ENCODE measurements around the gene CERS4. TPM values are rescaled to one million over a fixed set of nuclear protein-coding genes. Genes with fewer than 3 reads are reported as not detected.

CERS4 gene
- total RNA-seq, 1 donor, result 2.1 TPM

DNA sequence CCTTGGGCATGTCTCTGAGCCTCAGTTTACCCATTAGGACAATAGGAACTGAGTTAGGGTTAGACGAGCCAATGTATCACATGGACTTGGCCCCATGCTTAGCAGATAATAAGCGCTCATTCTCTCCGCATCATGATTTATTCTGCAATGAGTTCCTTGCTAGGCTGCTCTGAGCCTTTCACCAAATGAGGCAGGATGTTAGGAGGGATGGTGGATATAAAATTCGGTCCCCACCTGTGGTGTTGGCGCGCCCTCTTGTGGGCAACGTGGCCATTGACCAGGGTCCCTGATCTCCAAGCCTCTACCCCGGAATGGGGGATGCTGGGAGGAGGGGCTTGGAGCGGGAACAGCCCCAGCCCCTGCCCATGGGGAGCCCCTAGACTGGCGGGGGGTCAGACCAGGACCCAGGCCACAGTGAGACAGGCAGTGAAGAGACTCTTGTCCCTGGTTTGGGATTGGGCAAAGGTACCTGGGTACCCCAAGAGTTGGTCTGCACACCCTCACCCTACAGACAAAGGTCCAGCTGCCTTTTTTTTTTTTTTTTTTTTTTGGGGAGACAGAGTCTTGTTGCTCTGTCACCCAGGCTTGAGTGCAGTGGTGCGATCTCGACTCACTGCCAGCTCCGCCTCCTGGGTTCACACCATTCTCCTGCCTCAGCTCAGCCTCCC lies 43.9 kb downstream of the CERS4 start:
- no peak overlapping the region for H3K4me3 ChIP-seq (ENCODE audit: low read depth, low read length)
- TF ChIP-seq, protein P1, sequence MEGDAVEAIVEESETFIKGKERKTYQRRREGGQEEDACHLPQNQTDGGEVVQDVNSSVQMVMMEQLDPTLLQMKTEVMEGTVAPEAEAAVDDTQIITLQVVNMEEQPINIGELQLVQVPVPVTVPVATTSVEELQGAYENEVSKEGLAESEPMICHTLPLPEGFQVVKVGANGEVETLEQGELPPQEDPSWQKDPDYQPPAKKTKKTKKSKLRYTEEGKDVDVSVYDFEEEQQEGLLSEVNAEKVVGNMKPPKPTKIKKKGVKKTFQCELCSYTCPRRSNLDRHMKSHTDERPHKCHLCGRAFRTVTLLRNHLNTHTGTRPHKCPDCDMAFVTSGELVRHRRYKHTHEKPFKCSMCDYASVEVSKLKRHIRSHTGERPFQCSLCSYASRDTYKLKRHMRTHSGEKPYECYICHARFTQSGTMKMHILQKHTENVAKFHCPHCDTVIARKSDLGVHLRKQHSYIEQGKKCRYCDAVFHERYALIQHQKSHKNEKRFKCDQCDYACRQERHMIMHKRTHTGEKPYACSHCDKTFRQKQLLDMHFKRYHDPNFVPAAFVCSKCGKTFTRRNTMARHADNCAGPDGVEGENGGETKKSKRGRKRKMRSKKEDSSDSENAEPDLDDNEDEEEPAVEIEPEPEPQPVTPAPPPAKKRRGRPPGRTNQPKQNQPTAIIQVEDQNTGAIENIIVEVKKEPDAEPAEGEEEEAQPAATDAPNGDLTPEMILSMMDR (IDR thresholded peaks at IDR 0.05; ENCODE audit: insufficient read depth, low read length), result peak; percentile 94
- peak; percentile 80 for DNase-seq (ENCODE audit: low read depth)

DNA sequence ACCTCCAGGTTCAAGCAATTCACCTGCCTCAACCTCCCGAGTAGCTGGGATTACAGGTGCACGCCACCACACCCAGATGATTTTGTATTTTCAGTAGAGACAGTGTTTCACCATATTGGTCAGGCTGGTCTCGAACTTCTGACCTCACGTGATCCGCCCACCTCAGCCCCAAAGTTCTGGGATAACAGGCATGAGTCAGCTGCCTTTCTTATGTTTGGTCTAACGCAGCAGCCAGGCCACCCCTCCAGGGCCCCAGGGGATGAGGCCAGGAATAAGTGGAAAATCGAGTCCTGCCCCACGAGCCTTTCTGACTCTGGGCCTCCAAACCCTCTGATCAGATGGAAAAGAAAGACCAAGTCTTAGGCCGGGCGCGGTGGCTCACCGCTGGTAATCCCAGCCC lies 44.5 kb downstream of the CERS4 start:
- DNase-seq (ENCODE audit: low read depth), result no peak
- H3K4me3 ChIP-seq (ENCODE audit: low read depth, low read length), result no peak overlapping the region
- TF ChIP-seq, protein P1 (IDR thresholded peaks at IDR 0.05; ENCODE audit: insufficient read depth, low read length), result no peak

DNA sequence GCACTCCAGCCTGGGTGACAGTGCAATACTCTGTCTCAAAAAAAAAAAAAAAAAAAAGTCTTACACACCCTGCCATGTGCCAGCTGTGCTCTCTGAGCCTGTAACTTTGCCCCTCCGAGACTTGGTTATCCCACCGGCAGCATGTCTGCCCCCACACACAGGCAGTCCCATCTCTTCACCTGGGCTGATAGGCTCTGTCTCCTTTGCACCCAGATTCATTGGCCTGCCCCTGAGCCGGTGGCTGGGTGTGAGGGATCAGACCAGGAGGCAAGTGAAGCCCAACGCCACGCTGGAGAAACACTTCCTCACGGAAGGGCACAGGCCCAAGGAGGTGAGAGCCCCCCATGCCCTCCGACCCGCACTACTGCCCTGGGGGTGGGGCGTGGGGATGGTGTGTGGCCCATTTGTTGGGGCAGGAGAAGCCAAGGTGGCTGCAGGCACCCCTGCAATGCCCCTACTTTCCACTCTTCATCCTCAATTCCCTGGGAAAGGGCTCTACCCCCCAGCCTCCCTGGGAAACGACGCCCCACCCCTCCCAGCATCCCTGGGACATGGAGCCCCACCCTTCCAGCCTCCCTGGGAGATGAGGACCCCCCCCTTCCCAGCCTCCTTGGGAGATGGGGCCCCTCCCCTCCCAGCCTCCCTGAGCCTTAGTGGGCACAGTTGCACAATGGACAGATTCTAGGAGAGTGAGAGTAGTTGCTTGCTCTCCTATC lies 45.3 kb downstream of the CERS4 start:
- no peak overlapping the region for H3K4me3 ChIP-seq (ENCODE audit: low read depth, low read length)
- TF ChIP-seq, protein P1 (IDR thresholded peaks at IDR 0.05; ENCODE audit: insufficient read depth, low read length), result no peak
- no peak for DNase-seq (ENCODE audit: low read depth)

DNA sequence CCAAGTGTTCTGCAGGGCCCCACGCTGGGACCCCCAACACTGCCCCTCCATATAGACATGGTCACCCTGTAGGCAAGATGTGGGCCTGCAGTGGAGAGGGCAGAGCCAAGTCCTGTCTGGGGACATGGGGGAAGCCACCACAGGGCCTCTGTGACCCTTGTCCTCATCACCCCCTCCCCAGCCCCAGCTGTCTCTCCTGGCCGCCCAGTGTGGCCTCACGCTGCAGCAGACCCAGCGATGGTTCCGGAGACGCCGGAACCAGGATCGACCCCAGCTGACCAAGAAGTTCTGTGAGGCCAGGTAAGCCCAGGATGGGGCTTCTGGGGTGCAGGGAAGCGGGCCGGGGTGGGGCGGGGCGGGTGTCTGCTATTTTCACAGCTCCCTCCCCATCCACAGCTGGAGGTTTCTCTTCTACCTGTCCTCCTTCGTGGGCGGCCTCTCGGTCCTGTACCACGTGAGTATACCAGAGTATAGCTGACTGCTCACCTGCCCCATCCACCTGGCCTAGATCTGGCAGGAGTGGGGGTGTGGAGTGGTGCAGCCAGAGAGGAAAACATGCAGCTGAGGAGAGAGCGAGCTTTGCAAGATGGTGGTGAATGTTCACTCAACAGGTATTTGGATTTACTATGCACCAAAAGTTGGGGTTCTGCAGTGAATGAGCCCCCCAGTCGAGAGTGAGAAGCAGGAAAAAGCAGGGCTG lies 46.4 kb downstream of the CERS4 start:
- H3K4me3 ChIP-seq (ENCODE audit: low read depth, low read length), result no peak overlapping the region
- TF ChIP-seq, protein P1 (IDR thresholded peaks at IDR 0.05; ENCODE audit: insufficient read depth, low read length), result no peak
- DNase-seq (ENCODE audit: low read depth), result no peak

DNA sequence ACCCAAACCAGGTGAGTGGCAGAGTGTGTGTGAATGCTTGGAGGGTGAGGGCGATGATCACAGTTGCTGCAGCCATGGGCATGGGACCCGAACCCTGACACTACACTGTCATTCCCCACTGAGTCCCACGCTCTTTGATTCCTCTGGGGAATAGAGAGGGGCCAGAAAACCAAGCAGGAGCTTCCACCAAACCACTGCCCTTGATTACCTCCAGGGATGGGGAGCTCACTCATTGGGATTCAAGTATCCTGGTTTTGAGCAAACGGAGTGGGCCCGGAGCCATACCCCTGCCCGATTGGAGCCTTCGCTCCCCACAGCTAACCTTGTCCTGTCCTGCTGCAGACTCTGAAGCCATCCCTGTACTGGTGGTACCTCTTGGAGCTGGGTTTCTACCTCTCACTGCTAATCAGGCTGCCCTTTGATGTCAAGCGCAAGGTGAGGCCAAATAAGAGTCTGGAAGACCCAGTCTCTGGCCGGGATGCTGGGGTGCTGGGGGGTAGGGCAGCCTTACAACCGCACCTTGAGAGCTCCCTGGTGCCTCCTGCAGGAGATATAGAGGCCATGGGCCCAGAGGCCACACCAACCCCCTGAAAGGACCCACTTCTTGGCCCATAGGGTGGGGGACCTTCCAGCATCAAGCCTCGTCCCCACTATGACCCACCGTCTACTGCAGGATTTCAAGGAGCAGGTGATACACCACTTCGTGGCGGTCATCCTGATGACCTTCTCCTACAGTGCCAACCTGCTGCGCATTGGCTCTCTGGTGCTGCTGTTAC lies 47.3 kb downstream of the CERS4 start:
- TF ChIP-seq, protein P1 (IDR thresholded peaks at IDR 0.05; ENCODE audit: insufficient read depth, low read length), result no peak
- H3K4me3 ChIP-seq (ENCODE audit: low read depth, low read length), result no peak overlapping the region
- DNase-seq (ENCODE audit: low read depth), result no peak

DNA sequence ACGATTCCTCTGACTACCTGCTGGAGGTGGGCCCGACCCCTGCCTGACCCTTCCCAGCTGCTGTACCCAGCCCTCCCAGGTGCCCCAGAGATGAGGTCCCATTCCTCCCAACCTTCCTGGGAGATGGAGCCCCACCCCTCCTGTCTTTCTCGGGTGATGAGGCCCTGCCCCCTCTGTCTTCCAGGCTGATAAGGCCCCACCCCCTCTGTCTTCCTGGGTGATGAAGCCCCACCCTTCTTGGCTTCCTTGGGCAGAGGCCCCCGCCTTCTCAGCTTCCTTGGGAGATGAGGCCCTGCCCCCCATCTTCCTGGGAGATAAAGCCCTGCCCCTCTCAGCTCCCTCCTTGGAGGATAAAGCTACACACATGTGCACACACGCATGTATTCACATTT lies 47.9 kb downstream of the CERS4 start:
- no peak for DNase-seq (ENCODE audit: low read depth)
- H3K4me3 ChIP-seq (ENCODE audit: low read depth, low read length), result no peak overlapping the region
- TF ChIP-seq, protein P1 (IDR thresholded peaks at IDR 0.05; ENCODE audit: insufficient read depth, low read length), result no peak
